K562 (cell line): ENCODE data around the gene MUC5B. TPM values are rescaled to one million over a fixed set of nuclear protein-coding genes. Genes with fewer than 3 reads are reported as not detected.

ENCODE experiments used
- FOXM1 ChIP-seq, 2 experiments: fragments of 450-650 bp in 1 of 2; sonication (generic) in 1 of 2; formaldehyde crosslinking in 1 of 2; IDR thresholded peaks; 2 replicates each; pipeline versions ENCODE4 v1.6.1 to v1.9.0; 2017 to 2022; ENCODE audit warnings: low read depth in 2 of 2, mild to moderate bottlenecking in 2 of 2, missing genetic modification reagents in 1 of 2, moderate library complexity in 1 of 2
- FOXP1 ChIP-seq: sonication (generic); formaldehyde crosslinking; IDR thresholded peaks from 2 replicates; pipeline ENCODE4 v1.8.0; 2022; ENCODE audit warnings: mild to moderate bottlenecking, missing genetic modification reagents
- GTF2A2 ChIP-seq: IDR thresholded peaks from 2 replicates; pipeline ENCODE4 v1.6.1; 2016; ENCODE audit warnings: mild to moderate bottlenecking, missing genetic modification characterization, missing compliant biosample characterization
- MEF2A ChIP-seq: IDR thresholded peaks from 2 replicates; pipeline ENCODE4 v1.6.1; 2011; ENCODE audit warnings: low read depth, mild to moderate bottlenecking, low read length, moderate library complexity; ENCODE audit not compliant: control insufficient read depth
- TBL1XR1 ChIP-seq, 2 experiments: IDR thresholded peaks; 2 replicates each; pipeline ENCODE4 v1.6.1; 2012; ENCODE audit warnings: improper control_type of control experiment in 2 of 2, low read length in 2 of 2, mild to moderate bottlenecking in 1 of 2
- ZNF134 ChIP-seq: fragments of 250-450 bp; sonication (Bioruptor Pico); conservative IDR thresholded peaks from 2 replicates; pipeline ENCODE4 v1.4.0; 2020
- polyA plus RNA-seq, 8 experiments: library from polyadenylated mRNA; depleted of rRNA in 4 of 8; stranded (reverse) in 5 of 8; unstranded in 3 of 8; fragments of >200 nt; fragmentation: Nextera tagmentation in 2 of 8; fragmentation: Illumina TruSeq in 1 of 8; extraction: Ambion mirVana in 2 of 8; extraction: Trizol in 1 of 8; gene quantifications; 2 replicates each; pipeline versions ENCODE4 v1.2.1 to v1.2.3, GENCODE V29; 2011 to 2014; ENCODE audit warnings: inconsistent platforms in 1 of 8, missing spikeins in 1 of 8
- total RNA-seq, 7 experiments: library from RNA; depleted of rRNA in 6 of 7; stranded (reverse); fragments of >200 nt in 6 of 7; fragmentation: Illumina TruSeq in 2 of 7; extraction: Trizol in 2 of 7; gene quantifications; 2 replicates each; pipeline versions ENCODE4 v1.2.1 to v1.2.3, GENCODE V29; 2011 to 2021; ENCODE audit warnings: low replicate concordance in 1 of 7
- TF ChIP-seq, protein P1 (sequence below), 2 experiments: fragments of 450-650 bp; formaldehyde crosslinking in 1 of 2; IDR thresholded peaks; 2 replicates each; pipeline versions ENCODE4 v1.4.0 to v1.6.1; 2014 to 2020; ENCODE audit warnings: mild to moderate bottlenecking in 2 of 2, borderline replicate concordance in 1 of 2, low read depth in 1 of 2
- TF ChIP-seq, protein P2 (sequence below): fragments of 450-650 bp; IDR thresholded peaks from 2 replicates; pipeline ENCODE4 v1.6.1; 2016; ENCODE audit warnings: mild to moderate bottlenecking, moderate library complexity

Gene MUC5B
- total and polyA plus RNA-seq, 9 of the 15 experiments (the other 6 are each of a cell fraction or from before 2014, with no cell fraction given) = 0.04 to 0.95 TPM; not detected in 7

DNA sequence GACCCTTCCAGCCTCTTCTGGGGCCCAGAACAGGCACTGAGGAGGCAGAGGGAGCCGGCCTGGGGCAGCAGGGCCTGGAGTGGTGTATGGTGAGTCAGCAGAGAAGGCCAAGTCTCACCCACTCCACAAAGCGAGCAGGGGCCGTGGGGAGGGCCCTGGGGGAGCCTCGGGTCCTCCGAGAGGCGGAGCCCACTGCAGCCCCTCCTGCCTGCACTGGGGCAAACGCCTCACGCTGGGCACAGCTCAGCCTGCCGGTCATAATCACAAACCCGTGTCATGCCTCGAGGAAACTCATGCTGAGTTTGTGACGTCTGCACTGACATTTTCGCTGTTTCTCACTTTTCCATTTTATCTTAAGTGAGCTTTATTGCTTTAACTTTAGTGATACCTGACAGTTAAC lies 48.1 kb downstream of the MUC5B start (continued):
- TF ChIP-seq, protein P1, sequence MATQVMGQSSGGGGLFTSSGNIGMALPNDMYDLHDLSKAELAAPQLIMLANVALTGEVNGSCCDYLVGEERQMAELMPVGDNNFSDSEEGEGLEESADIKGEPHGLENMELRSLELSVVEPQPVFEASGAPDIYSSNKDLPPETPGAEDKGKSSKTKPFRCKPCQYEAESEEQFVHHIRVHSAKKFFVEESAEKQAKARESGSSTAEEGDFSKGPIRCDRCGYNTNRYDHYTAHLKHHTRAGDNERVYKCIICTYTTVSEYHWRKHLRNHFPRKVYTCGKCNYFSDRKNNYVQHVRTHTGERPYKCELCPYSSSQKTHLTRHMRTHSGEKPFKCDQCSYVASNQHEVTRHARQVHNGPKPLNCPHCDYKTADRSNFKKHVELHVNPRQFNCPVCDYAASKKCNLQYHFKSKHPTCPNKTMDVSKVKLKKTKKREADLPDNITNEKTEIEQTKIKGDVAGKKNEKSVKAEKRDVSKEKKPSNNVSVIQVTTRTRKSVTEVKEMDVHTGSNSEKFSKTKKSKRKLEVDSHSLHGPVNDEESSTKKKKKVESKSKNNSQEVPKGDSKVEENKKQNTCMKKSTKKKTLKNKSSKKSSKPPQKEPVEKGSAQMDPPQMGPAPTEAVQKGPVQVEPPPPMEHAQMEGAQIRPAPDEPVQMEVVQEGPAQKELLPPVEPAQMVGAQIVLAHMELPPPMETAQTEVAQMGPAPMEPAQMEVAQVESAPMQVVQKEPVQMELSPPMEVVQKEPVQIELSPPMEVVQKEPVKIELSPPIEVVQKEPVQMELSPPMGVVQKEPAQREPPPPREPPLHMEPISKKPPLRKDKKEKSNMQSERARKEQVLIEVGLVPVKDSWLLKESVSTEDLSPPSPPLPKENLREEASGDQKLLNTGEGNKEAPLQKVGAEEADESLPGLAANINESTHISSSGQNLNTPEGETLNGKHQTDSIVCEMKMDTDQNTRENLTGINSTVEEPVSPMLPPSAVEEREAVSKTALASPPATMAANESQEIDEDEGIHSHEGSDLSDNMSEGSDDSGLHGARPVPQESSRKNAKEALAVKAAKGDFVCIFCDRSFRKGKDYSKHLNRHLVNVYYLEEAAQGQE (IDR thresholded peaks at IDR 0.05; ENCODE audit: borderline replicate concordance) = peak; percentile 38; the same call in 1 of the 2 replicates
- TF ChIP-seq, protein P1 (CRISPR knock-in tag; IDR thresholded peaks at IDR 0.05; ENCODE audit: low read depth) = no peak
- TF ChIP-seq FOXM1 (IDR thresholded peaks at IDR 0.05; ENCODE audit: low read depth) (no peak), FOXM1 (CRISPR knock-in tag; IDR thresholded peaks at IDR 0.05; ENCODE audit: low read depth) (no peak), GTF2A2 (tag) (no peak), ZNF134 (CRISPR knock-in tag) (no peak), MEF2A (no peak), TBL1XR1 (IDR thresholded peaks at IDR 0.05; ENCODE audit: low read length in 2 of 2) (no peak), FOXP1 (CRISPR knock-in tag) (no peak)
- TF ChIP-seq, protein P2, sequence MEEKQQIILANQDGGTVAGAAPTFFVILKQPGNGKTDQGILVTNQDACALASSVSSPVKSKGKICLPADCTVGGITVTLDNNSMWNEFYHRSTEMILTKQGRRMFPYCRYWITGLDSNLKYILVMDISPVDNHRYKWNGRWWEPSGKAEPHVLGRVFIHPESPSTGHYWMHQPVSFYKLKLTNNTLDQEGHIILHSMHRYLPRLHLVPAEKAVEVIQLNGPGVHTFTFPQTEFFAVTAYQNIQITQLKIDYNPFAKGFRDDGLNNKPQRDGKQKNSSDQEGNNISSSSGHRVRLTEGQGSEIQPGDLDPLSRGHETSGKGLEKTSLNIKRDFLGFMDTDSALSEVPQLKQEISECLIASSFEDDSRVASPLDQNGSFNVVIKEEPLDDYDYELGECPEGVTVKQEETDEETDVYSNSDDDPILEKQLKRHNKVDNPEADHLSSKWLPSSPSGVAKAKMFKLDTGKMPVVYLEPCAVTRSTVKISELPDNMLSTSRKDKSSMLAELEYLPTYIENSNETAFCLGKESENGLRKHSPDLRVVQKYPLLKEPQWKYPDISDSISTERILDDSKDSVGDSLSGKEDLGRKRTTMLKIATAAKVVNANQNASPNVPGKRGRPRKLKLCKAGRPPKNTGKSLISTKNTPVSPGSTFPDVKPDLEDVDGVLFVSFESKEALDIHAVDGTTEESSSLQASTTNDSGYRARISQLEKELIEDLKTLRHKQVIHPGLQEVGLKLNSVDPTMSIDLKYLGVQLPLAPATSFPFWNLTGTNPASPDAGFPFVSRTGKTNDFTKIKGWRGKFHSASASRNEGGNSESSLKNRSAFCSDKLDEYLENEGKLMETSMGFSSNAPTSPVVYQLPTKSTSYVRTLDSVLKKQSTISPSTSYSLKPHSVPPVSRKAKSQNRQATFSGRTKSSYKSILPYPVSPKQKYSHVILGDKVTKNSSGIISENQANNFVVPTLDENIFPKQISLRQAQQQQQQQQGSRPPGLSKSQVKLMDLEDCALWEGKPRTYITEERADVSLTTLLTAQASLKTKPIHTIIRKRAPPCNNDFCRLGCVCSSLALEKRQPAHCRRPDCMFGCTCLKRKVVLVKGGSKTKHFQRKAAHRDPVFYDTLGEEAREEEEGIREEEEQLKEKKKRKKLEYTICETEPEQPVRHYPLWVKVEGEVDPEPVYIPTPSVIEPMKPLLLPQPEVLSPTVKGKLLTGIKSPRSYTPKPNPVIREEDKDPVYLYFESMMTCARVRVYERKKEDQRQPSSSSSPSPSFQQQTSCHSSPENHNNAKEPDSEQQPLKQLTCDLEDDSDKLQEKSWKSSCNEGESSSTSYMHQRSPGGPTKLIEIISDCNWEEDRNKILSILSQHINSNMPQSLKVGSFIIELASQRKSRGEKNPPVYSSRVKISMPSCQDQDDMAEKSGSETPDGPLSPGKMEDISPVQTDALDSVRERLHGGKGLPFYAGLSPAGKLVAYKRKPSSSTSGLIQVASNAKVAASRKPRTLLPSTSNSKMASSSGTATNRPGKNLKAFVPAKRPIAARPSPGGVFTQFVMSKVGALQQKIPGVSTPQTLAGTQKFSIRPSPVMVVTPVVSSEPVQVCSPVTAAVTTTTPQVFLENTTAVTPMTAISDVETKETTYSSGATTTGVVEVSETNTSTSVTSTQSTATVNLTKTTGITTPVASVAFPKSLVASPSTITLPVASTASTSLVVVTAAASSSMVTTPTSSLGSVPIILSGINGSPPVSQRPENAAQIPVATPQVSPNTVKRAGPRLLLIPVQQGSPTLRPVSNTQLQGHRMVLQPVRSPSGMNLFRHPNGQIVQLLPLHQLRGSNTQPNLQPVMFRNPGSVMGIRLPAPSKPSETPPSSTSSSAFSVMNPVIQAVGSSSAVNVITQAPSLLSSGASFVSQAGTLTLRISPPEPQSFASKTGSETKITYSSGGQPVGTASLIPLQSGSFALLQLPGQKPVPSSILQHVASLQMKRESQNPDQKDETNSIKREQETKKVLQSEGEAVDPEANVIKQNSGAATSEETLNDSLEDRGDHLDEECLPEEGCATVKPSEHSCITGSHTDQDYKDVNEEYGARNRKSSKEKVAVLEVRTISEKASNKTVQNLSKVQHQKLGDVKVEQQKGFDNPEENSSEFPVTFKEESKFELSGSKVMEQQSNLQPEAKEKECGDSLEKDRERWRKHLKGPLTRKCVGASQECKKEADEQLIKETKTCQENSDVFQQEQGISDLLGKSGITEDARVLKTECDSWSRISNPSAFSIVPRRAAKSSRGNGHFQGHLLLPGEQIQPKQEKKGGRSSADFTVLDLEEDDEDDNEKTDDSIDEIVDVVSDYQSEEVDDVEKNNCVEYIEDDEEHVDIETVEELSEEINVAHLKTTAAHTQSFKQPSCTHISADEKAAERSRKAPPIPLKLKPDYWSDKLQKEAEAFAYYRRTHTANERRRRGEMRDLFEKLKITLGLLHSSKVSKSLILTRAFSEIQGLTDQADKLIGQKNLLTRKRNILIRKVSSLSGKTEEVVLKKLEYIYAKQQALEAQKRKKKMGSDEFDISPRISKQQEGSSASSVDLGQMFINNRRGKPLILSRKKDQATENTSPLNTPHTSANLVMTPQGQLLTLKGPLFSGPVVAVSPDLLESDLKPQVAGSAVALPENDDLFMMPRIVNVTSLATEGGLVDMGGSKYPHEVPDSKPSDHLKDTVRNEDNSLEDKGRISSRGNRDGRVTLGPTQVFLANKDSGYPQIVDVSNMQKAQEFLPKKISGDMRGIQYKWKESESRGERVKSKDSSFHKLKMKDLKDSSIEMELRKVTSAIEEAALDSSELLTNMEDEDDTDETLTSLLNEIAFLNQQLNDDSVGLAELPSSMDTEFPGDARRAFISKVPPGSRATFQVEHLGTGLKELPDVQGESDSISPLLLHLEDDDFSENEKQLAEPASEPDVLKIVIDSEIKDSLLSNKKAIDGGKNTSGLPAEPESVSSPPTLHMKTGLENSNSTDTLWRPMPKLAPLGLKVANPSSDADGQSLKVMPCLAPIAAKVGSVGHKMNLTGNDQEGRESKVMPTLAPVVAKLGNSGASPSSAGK = peak; percentile 16; the same call in 1 of the 2 replicates
